Measurements from ENCODE around the gene TRIM15. TPM values are rescaled to one million over a fixed set of nuclear protein-coding genes. Genes with fewer than 3 reads are reported as not detected.

TRIM15 gene
- total RNA-seq, 4 donors from 2014 or later = not detected

GRCh38 chr6:30129265-30130178, 33.8 kb upstream of the TRIM15 start:
- no peak for TF ChIP-seq CTCF (IDR thresholded peaks at IDR 0.05; ENCODE audit: low read depth)

- no peak for TF ChIP-seq CTCF (IDR thresholded peaks at IDR 0.05; ENCODE audit: low read depth)
These were observed 33.1 kb upstream of the TRIM15 start for GRCh38 chr6:30130179-30130679.

GRCh38 chr6:30130887-30131862, 32.2 kb upstream of the TRIM15 start:
- no peak for TF ChIP-seq CTCF (IDR thresholded peaks at IDR 0.05; ENCODE audit: low read depth)

- no peak for TF ChIP-seq CTCF (IDR thresholded peaks at IDR 0.05; ENCODE audit: low read depth)
These were observed 31.3 kb upstream of the TRIM15 start for GRCh38 chr6:30131947-30132497.

- no peak for TF ChIP-seq CTCF (IDR thresholded peaks at IDR 0.05; ENCODE audit: low read depth)
These were observed 28.2 kb upstream of the TRIM15 start for GRCh38 chr6:30135147-30135546.

- TF ChIP-seq CTCF (IDR thresholded peaks at IDR 0.05; ENCODE audit: low read depth) = no peak
These were observed 27.6 kb upstream of the TRIM15 start, which contains the start of gene TRIM40 for GRCh38 chr6:30135757-30136156. Gene TRIM40 (plus strand): TSS chr6:30136140. CDS start chr6:30137037, 897 bp downstream.

Data from subcutaneous adipose tissue (tissue), 4 donors.